ENCODE data around the gene ENG. TPM values are rescaled to one million over a fixed set of nuclear protein-coding genes. Genes with fewer than 3 reads are reported as not detected.

ENG gene
- total RNA-seq, 1 donor from 2014 or later: 323 TPM

DNA sequence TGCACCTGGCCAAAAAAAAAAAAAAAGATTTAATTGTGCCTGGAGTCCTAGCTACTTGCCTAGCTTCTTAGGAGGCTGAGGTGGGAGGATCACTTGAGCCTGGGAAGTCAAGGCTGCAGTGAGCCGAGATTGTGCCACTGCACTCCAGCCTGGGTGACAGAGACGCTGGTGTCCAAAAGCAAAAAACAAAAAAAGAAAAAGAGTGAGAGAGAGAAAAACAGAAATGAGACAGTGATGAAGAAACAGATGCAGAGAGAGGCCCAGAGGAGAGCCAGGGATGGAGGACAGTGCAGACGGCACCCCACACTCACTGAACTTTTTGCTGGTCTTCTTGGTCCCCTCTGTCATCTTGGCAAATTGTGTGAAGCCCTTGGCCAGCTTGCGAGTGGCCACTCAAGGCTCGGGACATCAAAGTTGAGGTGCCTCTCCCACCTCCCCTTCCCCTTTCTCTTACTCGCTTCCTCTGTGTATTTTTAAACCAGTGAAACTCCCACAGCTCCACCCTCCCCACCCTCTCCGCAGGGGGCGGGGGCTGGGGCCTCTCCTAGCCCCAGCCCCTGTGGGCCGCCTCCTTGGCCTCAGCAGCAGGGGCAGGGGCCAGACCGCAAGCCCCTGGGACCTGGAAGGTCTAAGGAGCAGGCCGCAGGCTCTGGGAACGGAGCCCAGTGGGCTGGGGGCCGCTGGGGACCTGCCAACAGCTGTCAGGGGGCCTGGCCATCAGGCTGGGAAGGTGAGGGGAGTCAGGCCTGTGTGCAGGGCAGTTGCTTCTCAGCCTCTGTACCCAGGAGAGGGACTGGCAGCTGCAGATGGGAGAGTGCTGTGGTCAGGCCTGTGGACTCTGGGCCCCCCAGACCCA, 76.0 kb downstream of the ENG start, which contains the start of gene SH2D3C:
SH2D3C (minus strand) TSS at position 387 of the 856 bp plus-strand sequence; CDS start at position 348, 39 bp downstream.
- Histone ChIP-seq H3K36me3 (peaks cover 3% of the 10 kb centered on the region), H3K27me3 (ENCODE audit: low read depth) (no peaks in the 10 kb centered on the region), H3K27ac (peak within 1 kb of the TSS; percentile 89), H3K4me3 (peak within 1 kb of the TSS; percentile 53), H3K4me1 (peaks cover 49% of the 10 kb centered on the region), H3K9me3 (no peaks in the 10 kb centered on the region)
- TF ChIP-seq, protein P1, sequence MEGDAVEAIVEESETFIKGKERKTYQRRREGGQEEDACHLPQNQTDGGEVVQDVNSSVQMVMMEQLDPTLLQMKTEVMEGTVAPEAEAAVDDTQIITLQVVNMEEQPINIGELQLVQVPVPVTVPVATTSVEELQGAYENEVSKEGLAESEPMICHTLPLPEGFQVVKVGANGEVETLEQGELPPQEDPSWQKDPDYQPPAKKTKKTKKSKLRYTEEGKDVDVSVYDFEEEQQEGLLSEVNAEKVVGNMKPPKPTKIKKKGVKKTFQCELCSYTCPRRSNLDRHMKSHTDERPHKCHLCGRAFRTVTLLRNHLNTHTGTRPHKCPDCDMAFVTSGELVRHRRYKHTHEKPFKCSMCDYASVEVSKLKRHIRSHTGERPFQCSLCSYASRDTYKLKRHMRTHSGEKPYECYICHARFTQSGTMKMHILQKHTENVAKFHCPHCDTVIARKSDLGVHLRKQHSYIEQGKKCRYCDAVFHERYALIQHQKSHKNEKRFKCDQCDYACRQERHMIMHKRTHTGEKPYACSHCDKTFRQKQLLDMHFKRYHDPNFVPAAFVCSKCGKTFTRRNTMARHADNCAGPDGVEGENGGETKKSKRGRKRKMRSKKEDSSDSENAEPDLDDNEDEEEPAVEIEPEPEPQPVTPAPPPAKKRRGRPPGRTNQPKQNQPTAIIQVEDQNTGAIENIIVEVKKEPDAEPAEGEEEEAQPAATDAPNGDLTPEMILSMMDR (IDR thresholded peaks at IDR 0.05): no peak
- intact Hi-C loops (cut with DNase I): no loop called here
- DNase-seq (peak; percentile 63), ATAC-seq (peak; percentile 33 to 55)

DNA sequence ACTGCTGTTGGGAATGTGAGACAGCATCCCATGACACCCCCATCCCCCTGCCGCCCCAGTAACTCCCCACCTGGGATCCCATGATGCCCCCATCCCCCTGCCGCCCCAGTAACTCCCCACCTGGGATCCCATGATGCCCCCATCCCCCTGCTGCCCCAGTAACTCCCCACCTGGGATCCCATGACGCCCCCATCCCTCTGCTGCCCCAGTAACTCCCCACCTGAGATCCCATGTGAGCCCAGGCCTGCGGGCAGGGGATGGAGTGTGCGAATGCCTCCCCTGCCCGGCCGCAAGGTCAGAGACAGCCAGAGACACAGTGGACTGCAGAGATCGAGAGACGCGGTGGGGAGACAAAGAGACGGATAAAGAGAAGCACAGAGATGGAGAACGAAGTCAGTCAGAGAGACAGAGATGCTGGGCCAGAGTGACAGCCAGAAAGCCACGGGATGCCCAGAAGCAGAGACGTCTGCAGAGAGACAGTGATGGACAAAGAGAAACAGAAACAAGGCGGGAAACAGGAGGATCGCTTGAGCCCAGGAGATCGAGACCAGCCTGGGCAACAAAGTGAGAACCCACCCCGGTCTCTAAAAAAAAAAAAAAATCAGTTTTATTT, 77.0 kb downstream of the ENG start:
- intact Hi-C loops (cut with DNase I): no loop called here
- Histone ChIP-seq H3K27me3 (ENCODE audit: low read depth) (no peaks in the 10 kb centered on the region), H3K36me3 (peaks cover 3% of the 10 kb centered on the region), H3K4me3 (peak overlapping the region; percentile 53), H3K9me3 (no peaks in the 10 kb centered on the region), H3K4me1 (peaks cover 39% of the 10 kb centered on the region), H3K27ac (peak overlapping the region; percentile 89)
- ATAC-seq (no peak), DNase-seq (no peak)
- TF ChIP-seq, protein P1 (IDR thresholded peaks at IDR 0.05): no peak

DNA sequence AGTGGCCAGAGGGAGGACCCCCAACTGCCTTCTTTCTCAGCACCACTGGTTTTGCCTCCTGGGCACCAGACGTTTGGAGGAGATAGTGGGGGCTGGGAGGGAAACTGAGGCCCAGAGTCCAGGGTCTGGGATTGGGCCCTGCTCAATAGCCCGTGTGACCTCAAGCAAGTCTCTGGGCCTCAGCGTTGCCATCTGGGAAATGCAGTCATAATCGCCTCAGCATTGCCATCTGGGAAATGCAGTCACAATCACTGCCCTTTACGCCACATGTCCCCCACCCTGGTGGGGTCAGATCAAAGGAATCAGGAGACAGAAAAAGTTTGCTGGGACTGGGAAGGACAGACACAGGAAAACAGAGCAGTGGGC, 77.6 kb downstream of the ENG start:
- peak overlapping the region; percentile 53 for H3K4me3 ChIP-seq
- H3K27ac ChIP-seq: peak overlapping the region; percentile 43
- TF ChIP-seq, protein P1 (IDR thresholded peaks at IDR 0.05): no peak
- peaks cover 3% of the 10 kb centered on the region for H3K36me3 ChIP-seq
- H3K9me3 ChIP-seq: no peaks in the 10 kb centered on the region
- DNase-seq: no peak
- H3K4me1 ChIP-seq: peaks cover 34% of the 10 kb centered on the region
- no peaks in the 10 kb centered on the region for H3K27me3 ChIP-seq (ENCODE audit: low read depth)
- intact Hi-C loops (cut with DNase I): no loop called here
- no peak for ATAC-seq

DNA sequence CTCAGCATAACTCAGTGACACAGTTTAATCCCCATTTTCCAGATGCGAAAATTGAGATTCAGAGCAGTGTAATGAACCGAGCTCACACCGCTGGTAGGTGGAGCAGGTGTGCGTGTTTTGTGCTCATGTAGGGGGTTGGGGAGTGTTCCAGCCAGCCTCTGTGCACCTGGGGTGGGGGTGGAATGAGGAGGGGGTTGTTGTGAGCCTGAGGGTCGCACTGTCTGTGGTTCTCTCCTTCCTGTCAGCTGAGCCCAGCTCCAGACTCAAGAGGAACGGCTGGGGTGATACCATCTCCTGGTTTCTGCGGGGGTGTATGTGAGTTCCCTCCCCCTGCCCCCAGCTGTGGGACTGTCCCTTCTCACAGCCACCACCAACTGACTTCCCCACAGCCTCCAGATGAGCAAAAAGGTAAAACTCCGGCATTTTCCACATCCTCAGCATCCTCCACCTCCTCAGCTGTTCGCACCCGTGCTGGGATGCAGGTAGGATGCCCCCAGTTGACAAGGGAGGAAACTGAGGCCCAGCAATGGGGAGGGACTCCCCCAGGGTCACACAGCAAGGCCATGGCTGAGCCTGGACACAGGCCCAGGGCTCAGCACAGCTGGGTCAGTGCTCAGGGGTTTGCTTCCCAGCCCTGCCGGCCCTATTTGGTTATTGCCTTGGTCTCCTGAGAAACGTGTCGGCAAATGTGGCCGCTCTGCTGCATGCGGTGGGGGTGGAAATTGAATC, 78.1 kb downstream of the ENG start:
- ATAC-seq (peak in 1 of 2 donors; percentile 38), DNase-seq (peak; percentile 78)
- intact Hi-C loops (cut with DNase I): no loop called here
- H3K4me3 ChIP-seq: peak overlapping the region; percentile 53
- peaks cover 33% of the 10 kb centered on the region for H3K4me1 ChIP-seq
- H3K27ac ChIP-seq: peak overlapping the region; percentile 43
- H3K9me3 ChIP-seq: no peaks in the 10 kb centered on the region
- peaks cover 3% of the 10 kb centered on the region for H3K36me3 ChIP-seq
- TF ChIP-seq, protein P1 (IDR thresholded peaks at IDR 0.05): no peak
- no peaks in the 10 kb centered on the region for H3K27me3 ChIP-seq (ENCODE audit: low read depth)

DNA sequence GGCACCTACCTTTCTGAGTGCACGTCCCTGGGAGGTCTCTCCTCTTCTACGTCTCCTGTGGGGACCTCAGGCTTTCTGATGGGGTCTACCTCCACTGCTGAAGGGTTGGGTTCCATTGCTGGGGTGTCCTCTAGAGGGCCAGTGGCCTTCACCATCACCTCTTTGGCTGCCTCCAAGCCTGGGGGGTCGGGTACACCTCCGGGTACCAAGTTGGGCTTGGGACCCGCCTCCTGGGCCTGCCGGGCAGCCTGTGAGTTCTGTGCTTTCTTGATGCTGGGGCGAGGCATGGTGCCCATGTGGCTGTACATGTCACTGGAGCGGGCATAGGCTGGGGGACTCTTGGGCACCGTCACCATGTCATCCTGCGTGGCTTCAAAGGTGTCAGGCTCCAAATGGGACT, 80.5 kb downstream of the ENG start:
- H3K27me3 ChIP-seq (ENCODE audit: low read depth): no peaks in the 10 kb centered on the region
- no peak overlapping the region for H3K4me3 ChIP-seq
- H3K36me3 ChIP-seq: peaks cover 3% of the 10 kb centered on the region
- ATAC-seq: no peak
- TF ChIP-seq, protein P1 (IDR thresholded peaks at IDR 0.05): no peak
- intact Hi-C loops (cut with DNase I): no loop called here
- H3K4me1 ChIP-seq: peaks cover 33% of the 10 kb centered on the region
- DNase-seq: no peak
- H3K27ac ChIP-seq: no peak overlapping the region
- no peaks in the 10 kb centered on the region for H3K9me3 ChIP-seq
